ENCODE measurements around the gene TRIM50.

DNA sequence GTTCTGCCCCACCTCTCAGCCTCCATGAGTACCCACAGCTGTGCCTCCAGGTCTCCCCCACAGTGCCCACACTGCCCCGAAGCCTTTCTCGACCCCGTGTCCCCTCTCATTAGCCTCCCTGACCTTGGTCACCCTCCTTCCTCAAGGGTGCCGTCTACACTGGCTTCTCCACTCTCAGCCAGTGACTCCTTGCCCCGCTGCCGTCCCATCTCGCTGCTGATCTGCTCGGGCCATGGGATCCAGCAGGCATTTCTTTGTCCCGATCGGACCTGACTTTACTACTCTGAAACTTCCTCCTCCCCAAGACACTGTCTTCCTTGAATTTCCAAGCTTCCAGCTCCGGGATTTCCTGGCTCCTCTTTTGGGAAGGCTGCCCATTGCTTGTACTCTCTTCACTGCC lies 31.4 kb upstream of the TRIM50 start:
- TF ChIP-seq, protein P1, sequence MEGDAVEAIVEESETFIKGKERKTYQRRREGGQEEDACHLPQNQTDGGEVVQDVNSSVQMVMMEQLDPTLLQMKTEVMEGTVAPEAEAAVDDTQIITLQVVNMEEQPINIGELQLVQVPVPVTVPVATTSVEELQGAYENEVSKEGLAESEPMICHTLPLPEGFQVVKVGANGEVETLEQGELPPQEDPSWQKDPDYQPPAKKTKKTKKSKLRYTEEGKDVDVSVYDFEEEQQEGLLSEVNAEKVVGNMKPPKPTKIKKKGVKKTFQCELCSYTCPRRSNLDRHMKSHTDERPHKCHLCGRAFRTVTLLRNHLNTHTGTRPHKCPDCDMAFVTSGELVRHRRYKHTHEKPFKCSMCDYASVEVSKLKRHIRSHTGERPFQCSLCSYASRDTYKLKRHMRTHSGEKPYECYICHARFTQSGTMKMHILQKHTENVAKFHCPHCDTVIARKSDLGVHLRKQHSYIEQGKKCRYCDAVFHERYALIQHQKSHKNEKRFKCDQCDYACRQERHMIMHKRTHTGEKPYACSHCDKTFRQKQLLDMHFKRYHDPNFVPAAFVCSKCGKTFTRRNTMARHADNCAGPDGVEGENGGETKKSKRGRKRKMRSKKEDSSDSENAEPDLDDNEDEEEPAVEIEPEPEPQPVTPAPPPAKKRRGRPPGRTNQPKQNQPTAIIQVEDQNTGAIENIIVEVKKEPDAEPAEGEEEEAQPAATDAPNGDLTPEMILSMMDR (IDR thresholded peaks at IDR 0.05; ENCODE audit: low read depth, low read length), result no peak
- TF ChIP-seq, protein P2, sequence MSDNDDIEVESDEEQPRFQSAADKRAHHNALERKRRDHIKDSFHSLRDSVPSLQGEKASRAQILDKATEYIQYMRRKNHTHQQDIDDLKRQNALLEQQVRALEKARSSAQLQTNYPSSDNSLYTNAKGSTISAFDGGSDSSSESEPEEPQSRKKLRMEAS (IDR thresholded peaks at IDR 0.05; ENCODE audit: low read depth, low read length), result no peak

Data from NB4 (cell line).